Liver (tissue), 9 donors: ENCODE data around the gene RTL1. TPM values are rescaled to one million over a fixed set of nuclear protein-coding genes. Genes with fewer than 3 reads are reported as not detected.

Experiments used
- DNase-seq: peaks from one replicate; pipeline ENCODE4 v3.0.0-alpha.2; 2017; ENCODE audit warnings: low spot score
- H3K27ac ChIP-seq, 2 donors: one replicate each; pipeline ENCODE4 v1.7.0; 2013; ENCODE audit warnings: inconsistent platforms in 2 of 2, low read length in 2 of 2, control low read depth in 1 of 2, low read depth in 1 of 2, mild to moderate bottlenecking in 1 of 2
- H3K27me3 ChIP-seq, 4 donors: one replicate each; pipeline versions ENCODE4 v1.6.1 to v1.7.0; 2013; ENCODE audit warnings: low read length in 3 of 4, inconsistent platforms in 1 of 4, mild to moderate bottlenecking in 1 of 4, moderate library complexity in 1 of 4; ENCODE audit not compliant: control insufficient read depth in 4 of 4, insufficient read depth in 4 of 4
- H3K36me3 ChIP-seq, 4 donors: one replicate each; pipeline versions ENCODE4 v1.6.1 to v1.7.0; 2013; ENCODE audit warnings: low read length in 3 of 4, mild to moderate bottlenecking in 3 of 4, low read depth in 1 of 4, moderate library complexity in 1 of 4; ENCODE audit not compliant: control insufficient read depth in 4 of 4, insufficient read depth in 3 of 4
- H3K4me1 ChIP-seq, 4 donors: one replicate each; pipeline versions ENCODE4 v1.6.1 to v1.7.0; 2013; ENCODE audit warnings: low read length in 3 of 4, mild to moderate bottlenecking in 3 of 4, moderate library complexity in 1 of 4; ENCODE audit not compliant: control insufficient read depth in 4 of 4, insufficient read depth in 4 of 4
- H3K4me3 ChIP-seq, 3 donors: one replicate each; pipeline versions ENCODE4 v1.6.1 to v1.7.0; 2013; ENCODE audit warnings: low read length in 3 of 3, control low read depth in 1 of 3, low read depth in 1 of 3, mild to moderate bottlenecking in 1 of 3
- H3K9ac ChIP-seq, 2 donors: one replicate each; pipeline ENCODE4 v1.7.0; 2013; ENCODE audit warnings: low read length in 2 of 2, mild to moderate bottlenecking in 2 of 2, moderate library complexity in 2 of 2, control low read depth in 1 of 2, low read depth in 1 of 2
- H3K9me3 ChIP-seq, 4 donors: one replicate each; pipeline versions ENCODE4 v1.6.1 to v1.7.0; 2013; ENCODE audit warnings: low read length in 3 of 4; ENCODE audit not compliant: control insufficient read depth in 4 of 4
- EGR1 ChIP-seq, 2 donors: IDR thresholded peaks; 2 replicates each; pipeline ENCODE4 v1.6.1; 2016 to 2018; ENCODE audit warnings: antibody characterized with exemption in 2 of 2, low read depth in 2 of 2
- FOXA1 ChIP-seq: IDR thresholded peaks from 2 replicates; pipeline ENCODE4 v1.6.1; 2016; ENCODE audit warnings: antibody characterized with exemption
- FOXA2 ChIP-seq: IDR thresholded peaks from 2 replicates; pipeline ENCODE4 v1.6.1; 2016; ENCODE audit warnings: antibody characterized with exemption
- GABPA ChIP-seq, 2 donors: IDR thresholded peaks in 1 of 2; conservative IDR thresholded peaks in 1 of 2; 2 replicates each; pipeline ENCODE4 v1.6.1; 2016; ENCODE audit warnings: antibody characterized with exemption in 2 of 2, mild to moderate bottlenecking in 1 of 2, moderate library complexity in 1 of 2
- HNF4A ChIP-seq, 2 donors: conservative IDR thresholded peaks; 2 replicates each; pipeline ENCODE4 v1.6.1; 2016; ENCODE audit warnings: antibody characterized with exemption in 2 of 2, mild to moderate bottlenecking in 2 of 2
- HNF4G ChIP-seq: IDR thresholded peaks from 2 replicates; pipeline ENCODE4 v1.6.1; 2016; ENCODE audit warnings: antibody characterized with exemption
- JUND ChIP-seq, 2 donors: IDR thresholded peaks; 2 replicates each; pipeline ENCODE4 v1.6.1; 2016; ENCODE audit warnings: antibody characterized with exemption in 2 of 2
- NR2F2 ChIP-seq: IDR thresholded peaks from 2 replicates; pipeline ENCODE4 v1.6.1; 2016; ENCODE audit warnings: antibody characterized with exemption
- RAD21 ChIP-seq, 2 donors: IDR thresholded peaks; 2 replicates each; pipeline ENCODE4 v1.6.1; 2016; ENCODE audit warnings: antibody characterized with exemption in 2 of 2, mild to moderate bottlenecking in 2 of 2
- SP1 ChIP-seq: IDR thresholded peaks from 2 replicates; pipeline ENCODE4 v1.6.1; 2018; ENCODE audit warnings: antibody characterized with exemption, mild to moderate bottlenecking
- TAF1 ChIP-seq: conservative IDR thresholded peaks from 2 replicates; pipeline ENCODE4 v1.6.1; 2016; ENCODE audit warnings: antibody characterized with exemption, mild to moderate bottlenecking
- YY1 ChIP-seq: IDR thresholded peaks from 2 replicates; pipeline ENCODE4 v1.6.1; 2016; ENCODE audit warnings: antibody characterized with exemption, mild to moderate bottlenecking
- WGBS: extraction: QIAGEN DNeasy Blood & Tissue Kit; methylation state at CpG from one replicate; pipeline ENCODE4 v1.1.7; 2013; 5-methylcytosine and 5-hydroxymethylcytosine counted together
- polyA plus RNA-seq, 2 donors: library from polyadenylated mRNA; stranded (reverse) in 1 of 2; unstranded in 1 of 2; fragments of 200-250 nt in 1 of 2; fragments of >200 nt in 1 of 2; fragmentation: Nextera tagmentation in 1 of 2; extraction: Ambion mirVana in 1 of 2; gene quantifications; one replicate each; pipeline versions ENCODE4 v1.2.1 to v1.2.3, GENCODE V29; 2013 to 2015
- total RNA-seq, 2 donors: library from RNA; depleted of rRNA; stranded (reverse); fragments of >200 nt; gene quantifications; one replicate each; pipeline ENCODE4 v1.2.3, GENCODE V29; 2014
- TF ChIP-seq, protein P1 (sequence below): IDR thresholded peaks from 2 replicates; pipeline ENCODE4 v1.6.1; 2016; ENCODE audit warnings: antibody characterized with exemption
- TF ChIP-seq, protein P2 (sequence below): fragments of 150-350 bp; IDR thresholded peaks from 2 replicates; pipeline ENCODE4 v1.5.1; 2017; ENCODE audit warnings: improper control_type of control experiment, low read depth, low read length; ENCODE audit not compliant: missing input control
- TF ChIP-seq, protein P3 (sequence below): IDR thresholded peaks from 2 replicates; pipeline ENCODE4 v1.6.1; 2016; ENCODE audit warnings: antibody characterized with exemption
- TF ChIP-seq, protein P4 (sequence below): IDR thresholded peaks from 2 replicates; pipeline ENCODE4 v1.6.1; 2016; ENCODE audit warnings: antibody characterized with exemption
- TF ChIP-seq, protein P5 (sequence below): IDR thresholded peaks from 2 replicates; pipeline ENCODE4 v1.6.1; 2016; ENCODE audit warnings: antibody characterized with exemption, mild to moderate bottlenecking
- donor health status: healthy.
- donor health status: healthy.
- donor health status: healthy.
- donor health status: healthy.
- donor health status: healthy.

The RTL1 gene
- total and polyA plus RNA-seq, 4 donors, result 0.04 to 0.05 TPM; not detected in 2

DNA sequence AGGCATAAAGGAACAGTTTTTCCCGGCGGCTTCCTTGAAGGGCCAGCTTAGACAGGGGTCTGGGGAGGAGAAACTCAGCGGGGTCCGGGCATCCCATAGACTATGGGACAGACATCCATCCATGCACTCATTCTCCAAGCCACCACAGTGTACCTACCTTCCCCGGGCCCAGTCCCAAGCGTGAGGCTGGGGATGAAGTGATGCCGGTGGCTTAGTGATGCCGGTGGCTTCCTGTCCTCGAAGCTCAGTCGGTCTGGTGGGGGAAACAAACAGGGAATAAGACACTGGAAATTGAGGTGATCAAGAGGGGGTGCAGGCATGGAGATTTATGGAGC is 421 bp downstream of the RTL1 start:
- Histone ChIP-seq H3K36me3 (no peaks in the 10 kb centered on the region), H3K4me1 (peaks cover 0 to 3% (median 2%) of the 10 kb centered on the region in 4 donors), H3K9me3 (no peaks in the 10 kb centered on the region), H3K9ac (no peak overlapping the region), H3K4me3 (no peak overlapping the region), H3K27me3 (peaks cover 0 to 18% (median 1%) of the 10 kb centered on the region in 4 donors), H3K27ac (no peak overlapping the region)
- DNase-seq, result no peak
- WGBS, result 87% methylated on average over 10 of the region's 10 CpGs
- no peak for TF ChIP-seq GABPA (IDR thresholded peaks at IDR 0.05 in 1 of 2, conservative IDR thresholded peaks at IDR 0.05 in 1 of 2)
- no peak for TF ChIP-seq FOXA1
- no peak for TF ChIP-seq NR2F2
- no peak for TF ChIP-seq TAF1
- TF ChIP-seq FOXA2, result no peak
- TF ChIP-seq, protein P1, sequence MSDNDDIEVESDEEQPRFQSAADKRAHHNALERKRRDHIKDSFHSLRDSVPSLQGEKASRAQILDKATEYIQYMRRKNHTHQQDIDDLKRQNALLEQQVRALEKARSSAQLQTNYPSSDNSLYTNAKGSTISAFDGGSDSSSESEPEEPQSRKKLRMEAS, result no peak
- TF ChIP-seq HNF4G, result no peak

DNA sequence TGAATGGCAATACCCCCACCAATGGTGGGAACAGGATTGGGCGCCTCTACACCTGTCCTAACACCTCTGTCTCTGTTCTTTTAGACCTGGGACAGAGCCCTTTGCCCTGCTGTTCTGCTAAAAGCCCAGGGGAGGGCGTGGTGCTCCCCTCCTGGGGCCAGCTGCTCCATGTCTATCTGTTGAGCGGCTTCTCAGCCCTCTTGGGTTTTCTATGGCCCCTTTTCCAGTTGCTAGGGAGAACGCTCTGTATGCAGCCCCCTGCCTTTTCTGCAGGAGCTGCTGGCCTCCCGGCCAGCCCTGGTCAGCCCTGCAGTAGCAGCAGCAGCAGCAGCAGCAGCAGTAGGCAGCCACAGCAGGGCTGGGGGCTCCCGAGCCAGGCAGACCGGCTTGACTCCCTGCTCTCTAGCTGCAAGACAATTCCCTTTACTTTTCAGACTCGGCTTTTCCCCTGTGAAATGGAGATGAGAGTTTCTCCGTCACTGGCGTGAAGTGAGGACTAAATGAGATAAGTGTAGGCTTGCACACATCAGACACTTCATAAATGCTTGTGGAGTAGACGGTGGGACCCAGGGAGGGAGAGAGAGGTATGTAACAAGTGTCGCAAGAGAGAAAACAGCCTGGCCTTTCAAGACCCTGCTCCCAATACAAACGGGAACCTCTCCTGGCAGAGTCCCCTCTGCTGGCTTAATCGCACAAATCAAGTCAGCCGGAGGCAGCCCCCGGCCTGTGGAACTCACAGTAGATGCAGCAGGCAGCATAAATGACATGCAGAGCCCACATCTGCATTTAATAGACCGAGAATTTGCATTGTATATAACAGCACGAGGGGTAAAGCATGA is 1.0 kb downstream of the RTL1 start:
- Histone ChIP-seq H3K4me1 (peaks cover 0 to 3% (median 2%) of the 10 kb centered on the region in 4 donors), H3K4me3 (no peak overlapping the region), H3K9ac (no peak overlapping the region), H3K9me3 (no peaks in the 10 kb centered on the region), H3K27ac (no peak overlapping the region), H3K27me3 (peaks cover 0 to 18% (median 1%) of the 10 kb centered on the region in 4 donors), H3K36me3 (no peaks in the 10 kb centered on the region)
- TF ChIP-seq FOXA2 (no peak), JUND (IDR thresholded peaks at IDR 0.05) (no peak), HNF4G (no peak), EGR1 (IDR thresholded peaks at IDR 0.05; ENCODE audit: low read depth in 2 of 2) (no peak), RAD21 (IDR thresholded peaks at IDR 0.05) (no peak), YY1 (no peak), TAF1 (no peak), SP1 (no peak), HNF4A (conservative IDR thresholded peaks at IDR 0.05) (no peak), FOXA1 (no peak)
- TF ChIP-seq, protein P2, sequence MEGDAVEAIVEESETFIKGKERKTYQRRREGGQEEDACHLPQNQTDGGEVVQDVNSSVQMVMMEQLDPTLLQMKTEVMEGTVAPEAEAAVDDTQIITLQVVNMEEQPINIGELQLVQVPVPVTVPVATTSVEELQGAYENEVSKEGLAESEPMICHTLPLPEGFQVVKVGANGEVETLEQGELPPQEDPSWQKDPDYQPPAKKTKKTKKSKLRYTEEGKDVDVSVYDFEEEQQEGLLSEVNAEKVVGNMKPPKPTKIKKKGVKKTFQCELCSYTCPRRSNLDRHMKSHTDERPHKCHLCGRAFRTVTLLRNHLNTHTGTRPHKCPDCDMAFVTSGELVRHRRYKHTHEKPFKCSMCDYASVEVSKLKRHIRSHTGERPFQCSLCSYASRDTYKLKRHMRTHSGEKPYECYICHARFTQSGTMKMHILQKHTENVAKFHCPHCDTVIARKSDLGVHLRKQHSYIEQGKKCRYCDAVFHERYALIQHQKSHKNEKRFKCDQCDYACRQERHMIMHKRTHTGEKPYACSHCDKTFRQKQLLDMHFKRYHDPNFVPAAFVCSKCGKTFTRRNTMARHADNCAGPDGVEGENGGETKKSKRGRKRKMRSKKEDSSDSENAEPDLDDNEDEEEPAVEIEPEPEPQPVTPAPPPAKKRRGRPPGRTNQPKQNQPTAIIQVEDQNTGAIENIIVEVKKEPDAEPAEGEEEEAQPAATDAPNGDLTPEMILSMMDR, result no peak
- TF ChIP-seq, protein P3, sequence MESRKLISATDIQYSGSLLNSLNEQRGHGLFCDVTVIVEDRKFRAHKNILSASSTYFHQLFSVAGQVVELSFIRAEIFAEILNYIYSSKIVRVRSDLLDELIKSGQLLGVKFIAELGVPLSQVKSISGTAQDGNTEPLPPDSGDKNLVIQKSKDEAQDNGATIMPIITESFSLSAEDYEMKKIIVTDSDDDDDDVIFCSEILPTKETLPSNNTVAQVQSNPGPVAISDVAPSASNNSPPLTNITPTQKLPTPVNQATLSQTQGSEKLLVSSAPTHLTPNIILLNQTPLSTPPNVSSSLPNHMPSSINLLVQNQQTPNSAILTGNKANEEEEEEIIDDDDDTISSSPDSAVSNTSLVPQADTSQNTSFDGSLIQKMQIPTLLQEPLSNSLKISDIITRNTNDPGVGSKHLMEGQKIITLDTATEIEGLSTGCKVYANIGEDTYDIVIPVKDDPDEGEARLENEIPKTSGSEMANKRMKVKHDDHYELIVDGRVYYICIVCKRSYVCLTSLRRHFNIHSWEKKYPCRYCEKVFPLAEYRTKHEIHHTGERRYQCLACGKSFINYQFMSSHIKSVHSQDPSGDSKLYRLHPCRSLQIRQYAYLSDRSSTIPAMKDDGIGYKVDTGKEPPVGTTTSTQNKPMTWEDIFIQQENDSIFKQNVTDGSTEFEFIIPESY, result no peak
- TF ChIP-seq, protein P4, sequence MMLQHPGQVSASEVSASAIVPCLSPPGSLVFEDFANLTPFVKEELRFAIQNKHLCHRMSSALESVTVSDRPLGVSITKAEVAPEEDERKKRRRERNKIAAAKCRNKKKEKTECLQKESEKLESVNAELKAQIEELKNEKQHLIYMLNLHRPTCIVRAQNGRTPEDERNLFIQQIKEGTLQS, result no peak
- TF ChIP-seq, protein P1, result no peak
- TF ChIP-seq, protein P5, sequence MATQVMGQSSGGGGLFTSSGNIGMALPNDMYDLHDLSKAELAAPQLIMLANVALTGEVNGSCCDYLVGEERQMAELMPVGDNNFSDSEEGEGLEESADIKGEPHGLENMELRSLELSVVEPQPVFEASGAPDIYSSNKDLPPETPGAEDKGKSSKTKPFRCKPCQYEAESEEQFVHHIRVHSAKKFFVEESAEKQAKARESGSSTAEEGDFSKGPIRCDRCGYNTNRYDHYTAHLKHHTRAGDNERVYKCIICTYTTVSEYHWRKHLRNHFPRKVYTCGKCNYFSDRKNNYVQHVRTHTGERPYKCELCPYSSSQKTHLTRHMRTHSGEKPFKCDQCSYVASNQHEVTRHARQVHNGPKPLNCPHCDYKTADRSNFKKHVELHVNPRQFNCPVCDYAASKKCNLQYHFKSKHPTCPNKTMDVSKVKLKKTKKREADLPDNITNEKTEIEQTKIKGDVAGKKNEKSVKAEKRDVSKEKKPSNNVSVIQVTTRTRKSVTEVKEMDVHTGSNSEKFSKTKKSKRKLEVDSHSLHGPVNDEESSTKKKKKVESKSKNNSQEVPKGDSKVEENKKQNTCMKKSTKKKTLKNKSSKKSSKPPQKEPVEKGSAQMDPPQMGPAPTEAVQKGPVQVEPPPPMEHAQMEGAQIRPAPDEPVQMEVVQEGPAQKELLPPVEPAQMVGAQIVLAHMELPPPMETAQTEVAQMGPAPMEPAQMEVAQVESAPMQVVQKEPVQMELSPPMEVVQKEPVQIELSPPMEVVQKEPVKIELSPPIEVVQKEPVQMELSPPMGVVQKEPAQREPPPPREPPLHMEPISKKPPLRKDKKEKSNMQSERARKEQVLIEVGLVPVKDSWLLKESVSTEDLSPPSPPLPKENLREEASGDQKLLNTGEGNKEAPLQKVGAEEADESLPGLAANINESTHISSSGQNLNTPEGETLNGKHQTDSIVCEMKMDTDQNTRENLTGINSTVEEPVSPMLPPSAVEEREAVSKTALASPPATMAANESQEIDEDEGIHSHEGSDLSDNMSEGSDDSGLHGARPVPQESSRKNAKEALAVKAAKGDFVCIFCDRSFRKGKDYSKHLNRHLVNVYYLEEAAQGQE, result no peak
- 76% methylated on average over 18 of the region's 18 CpGs for WGBS
- DNase-seq, result no peak
